HG03103 (cell line): ENCODE measurements around the gene HSPA5.
"Not testable (repeated sequence)": the region's sequence is repeated elsewhere in the genome, so short reads cannot be mapped to it uniquely, and the experiment has no call there.

Source experiments
- ATAC-seq: cut with Tn5 transposase; IDR thresholded peaks from one replicate; pipeline ENCODE4 v1.9.1; 2021; ENCODE audit warnings: low read depth; ENCODE audit not compliant: unreplicated experiment

HSPA5 gene

GRCh38 chr9:125241000-125241862 is at the start of gene HSPA5:
Gene HSPA5 (minus strand): TSS chr9:125241343. CDS start chr9:125241126, 217 bp downstream.
- peak; percentile 93 for ATAC-seq

GRCh38 chr9:125286935-125287433 is 45.8 kb upstream of the HSPA5 start:
- not testable (repeated sequence) for ATAC-seq

GRCh38 chr9:125284855-125285254 is 43.7 kb upstream of the HSPA5 start:
- ATAC-seq, result no peak

- ATAC-seq, result no peak
Observed at GRCh38 chr9:125280945-125281344, 39.8 kb upstream of the HSPA5 start.

GRCh38 chr9:125277411-125277810 is 36.3 kb upstream of the HSPA5 start:
- ATAC-seq, result no peak

- ATAC-seq, result no peak
Observed at GRCh38 chr9:125276771-125277170, 35.6 kb upstream of the HSPA5 start.

GRCh38 chr9:125272697-125273096 is 31.6 kb upstream of the HSPA5 start:
- ATAC-seq, result no peak

GRCh38 chr9:125271081-125271480 is 29.9 kb upstream of the HSPA5 start:
- ATAC-seq, result no peak

GRCh38 chr9:125269014-125269397 is 27.9 kb upstream of the HSPA5 start:
- ATAC-seq, result no peak

- no peak for ATAC-seq
Observed at GRCh38 chr9:125268394-125269013, 27.4 kb upstream of the HSPA5 start.

GRCh38 chr9:125264068-125264467 is 22.9 kb upstream of the HSPA5 start:
- not testable (repeated sequence) for ATAC-seq

GRCh38 chr9:125262294-125262991 is 21.3 kb upstream of the HSPA5 start:
- ATAC-seq, result no peak

GRCh38 chr9:125261501-125262293 is 20.6 kb upstream of the HSPA5 start, which contains the start of gene GAPVD1:
Gene GAPVD1 (plus strand): TSS chr9:125261826. CDS start chr9:125298922, 37,096 bp downstream.
- peak; percentile 95 for ATAC-seq

- no peak for ATAC-seq
Observed at GRCh38 chr9:125260561-125260960, 19.4 kb upstream of the HSPA5 start.

GRCh38 chr9:125258832-125259534 is 17.8 kb upstream of the HSPA5 start:
- ATAC-seq, result no peak

- no peak for ATAC-seq
Observed at GRCh38 chr9:125258160-125258785, 17.1 kb upstream of the HSPA5 start.

- ATAC-seq, result no peak
Observed at GRCh38 chr9:125255781-125256391, 14.7 kb upstream of the HSPA5 start.

GRCh38 chr9:125254231-125254630 is 13.1 kb upstream of the HSPA5 start:
- ATAC-seq, result no peak

- no peak for ATAC-seq
Observed at GRCh38 chr9:125246261-125246667, 5.1 kb upstream of the HSPA5 start.
